Gastrocnemius medialis (tissue), 4 donors: ENCODE data around the gene EMB.

ENCODE experiments used
- POLR2A ChIP-seq, 2 donors: fragments of 450-650 bp; IDR thresholded peaks; one replicate each; pipeline ENCODE4 v1.6.1; 2017; ENCODE audit warnings: antibody characterized with exemption in 2 of 2, mild to moderate bottlenecking in 2 of 2, moderate library complexity in 2 of 2
- TF ChIP-seq, protein P1 (sequence below), 5 experiments: fragments of 450-650 bp in 3 of 5; fragments of 200-600 bp in 2 of 5; sonication (generic) in 2 of 5; IDR thresholded peaks in 4 of 5; conservative IDR thresholded peaks in 1 of 5; 1 replicate in 4 of 5; 2 replicates in 1 of 5; pipeline ENCODE4 v1.5.1; 2016 to 2019; ENCODE audit warnings: antibody characterized with exemption in 5 of 5, mild to moderate bottlenecking in 3 of 5, moderate library complexity in 3 of 5

DNA sequence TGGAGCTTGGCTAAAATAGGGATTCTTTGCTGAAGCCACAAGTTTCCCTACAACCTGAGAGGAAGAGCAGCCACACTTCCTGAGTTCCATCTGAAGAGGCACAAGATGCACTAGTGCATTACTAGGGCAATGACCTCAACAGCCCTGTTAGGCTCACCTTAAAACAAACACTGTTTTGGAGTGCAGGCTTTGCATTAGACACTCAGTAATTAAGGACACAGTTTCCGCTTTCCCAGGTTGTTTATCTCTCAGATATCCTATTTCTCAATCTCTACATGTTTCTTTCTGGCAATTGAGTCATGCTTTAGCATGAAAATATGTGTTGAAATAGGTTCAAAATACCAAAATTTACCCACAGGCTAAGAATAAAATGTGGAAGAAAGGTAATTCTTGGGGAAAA lies 34.2 kb downstream of the EMB start:
- TF ChIP-seq, protein P1, sequence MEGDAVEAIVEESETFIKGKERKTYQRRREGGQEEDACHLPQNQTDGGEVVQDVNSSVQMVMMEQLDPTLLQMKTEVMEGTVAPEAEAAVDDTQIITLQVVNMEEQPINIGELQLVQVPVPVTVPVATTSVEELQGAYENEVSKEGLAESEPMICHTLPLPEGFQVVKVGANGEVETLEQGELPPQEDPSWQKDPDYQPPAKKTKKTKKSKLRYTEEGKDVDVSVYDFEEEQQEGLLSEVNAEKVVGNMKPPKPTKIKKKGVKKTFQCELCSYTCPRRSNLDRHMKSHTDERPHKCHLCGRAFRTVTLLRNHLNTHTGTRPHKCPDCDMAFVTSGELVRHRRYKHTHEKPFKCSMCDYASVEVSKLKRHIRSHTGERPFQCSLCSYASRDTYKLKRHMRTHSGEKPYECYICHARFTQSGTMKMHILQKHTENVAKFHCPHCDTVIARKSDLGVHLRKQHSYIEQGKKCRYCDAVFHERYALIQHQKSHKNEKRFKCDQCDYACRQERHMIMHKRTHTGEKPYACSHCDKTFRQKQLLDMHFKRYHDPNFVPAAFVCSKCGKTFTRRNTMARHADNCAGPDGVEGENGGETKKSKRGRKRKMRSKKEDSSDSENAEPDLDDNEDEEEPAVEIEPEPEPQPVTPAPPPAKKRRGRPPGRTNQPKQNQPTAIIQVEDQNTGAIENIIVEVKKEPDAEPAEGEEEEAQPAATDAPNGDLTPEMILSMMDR (IDR thresholded peaks at IDR 0.05 in 4 of 5, conservative IDR thresholded peaks at IDR 0.05 in 1 of 5): no peak
- no peak for TF ChIP-seq POLR2A (IDR thresholded peaks at IDR 0.05)
